ENCODE measurements around the gene SUSD5.
"Not testable (repeated sequence)": the region's sequence is repeated elsewhere in the genome, so short reads cannot be mapped to it uniquely, and the experiment has no call there.

SUSD5 gene

GRCh38 chr3:33115024-33115768, 103.4 kb downstream of the SUSD5 start:
- no peak for DNase-seq (ENCODE audit: low read depth in 4 of 4, low spot score in 1 of 4)

- no peak for DNase-seq (ENCODE audit: low read depth in 4 of 4, low spot score in 1 of 4)
Measured at GRCh38 chr3:33114622-33115023, 104.0 kb downstream of the SUSD5 start.

- DNase-seq (ENCODE audit: low read depth in 4 of 4, low spot score in 1 of 4): peak; percentile 71 to 82 (median 77)
Measured at GRCh38 chr3:33113772-33114621, 104.6 kb downstream of the SUSD5 start, which contains the start of gene CRTAP. Gene CRTAP, plus strand, starts transcription at chr3:33114014. Its CDS starts 64 bp downstream, at chr3:33114078.

- DNase-seq (ENCODE audit: low read depth in 4 of 4, low spot score in 1 of 4): no peak
Measured at GRCh38 chr3:33111581-33111980, 107.0 kb downstream of the SUSD5 start.

DNA sequence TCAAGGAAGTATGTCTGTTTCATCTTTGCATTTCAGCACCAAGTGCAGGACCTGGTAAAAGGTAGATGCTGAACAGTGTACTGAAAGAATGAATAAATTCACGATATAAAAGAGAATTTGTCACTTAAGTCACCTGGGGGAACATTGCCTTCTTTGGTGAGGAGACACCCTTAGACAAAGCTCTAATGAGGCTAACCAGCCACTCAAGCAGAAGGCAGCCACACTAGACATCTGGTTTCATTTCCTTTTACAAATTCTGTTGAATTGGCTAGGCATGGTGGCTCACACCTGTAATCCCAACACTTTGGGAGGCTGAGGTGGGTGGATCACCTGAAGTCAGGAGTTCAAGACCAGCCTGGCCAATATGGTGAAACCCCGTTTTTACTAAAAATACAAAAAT, 111.8 kb downstream of the SUSD5 start:
- DNase-seq (ENCODE audit: low read depth in 4 of 4, low spot score in 1 of 4): not testable (repeated sequence)

GRCh38 chr3:33105341-33105948, 113.2 kb downstream of the SUSD5 start:
- no peak for DNase-seq (ENCODE audit: low read depth in 4 of 4, low spot score in 1 of 4)

DNA sequence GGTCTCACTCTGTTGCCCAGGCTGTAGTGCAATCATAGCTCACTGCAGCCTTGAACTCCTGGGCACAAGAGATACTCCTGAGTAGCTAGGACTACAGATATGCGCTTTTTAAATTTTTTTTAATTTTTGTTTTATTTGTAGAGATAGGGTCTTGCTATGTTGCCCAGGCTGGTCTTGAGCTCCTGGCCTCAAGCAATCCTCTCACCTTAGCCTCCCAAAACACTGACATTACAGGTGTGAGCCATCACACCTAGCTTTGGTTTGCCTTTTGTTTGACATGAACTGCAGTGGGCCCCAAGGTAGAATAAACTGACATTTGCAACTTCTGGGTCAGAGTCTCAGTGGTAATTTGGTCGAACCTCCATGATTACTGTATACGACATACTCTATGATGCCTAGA, 113.8 kb downstream of the SUSD5 start:
- DNase-seq (ENCODE audit: low read depth in 4 of 4, low spot score in 1 of 4): no peak

DNA sequence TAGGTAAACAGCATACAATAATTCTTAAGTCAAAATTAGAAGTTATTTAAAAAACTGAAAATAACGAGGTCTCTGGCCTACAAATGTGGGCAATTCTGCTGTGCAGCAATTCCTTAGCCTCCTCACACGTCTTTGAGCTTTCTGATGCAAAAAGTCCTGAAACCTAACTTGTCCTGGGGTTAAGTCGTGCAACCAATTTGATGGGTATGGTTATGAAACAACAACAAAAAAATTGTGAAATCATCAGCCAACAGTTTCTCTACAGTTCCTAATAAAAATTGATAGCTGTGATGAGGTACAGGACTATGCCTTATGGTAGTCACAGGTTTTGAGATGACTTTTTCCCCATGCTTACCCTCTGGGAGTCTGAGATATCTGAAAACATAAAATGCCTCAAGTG, 115.1 kb downstream of the SUSD5 start:
- no peak for DNase-seq (ENCODE audit: low read depth in 4 of 4, low spot score in 1 of 4)

GRCh38 chr3:33103034-33103433, 115.6 kb downstream of the SUSD5 start:
- DNase-seq (ENCODE audit: low read depth in 4 of 4, low spot score in 1 of 4): no peak

DNA sequence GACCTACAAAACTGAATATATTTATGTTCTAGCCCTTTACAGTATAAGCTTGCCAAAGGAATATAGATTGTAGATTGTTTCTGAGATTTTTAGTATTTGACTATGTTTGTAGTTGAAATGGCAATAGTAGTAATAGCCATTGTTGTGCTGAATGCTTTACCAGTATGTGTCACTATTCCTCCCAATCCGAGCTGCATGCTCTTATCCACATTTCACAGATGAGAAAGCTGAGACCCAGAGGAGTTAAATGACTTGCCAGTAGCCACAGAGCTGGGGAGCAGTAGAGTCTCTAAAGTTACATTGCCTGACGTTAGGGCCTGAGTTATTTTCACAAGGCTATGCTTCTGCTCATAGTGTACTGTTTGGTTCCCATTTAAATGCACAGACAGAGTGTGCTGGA, 118.4 kb downstream of the SUSD5 start:
- DNase-seq (ENCODE audit: low read depth in 4 of 4, low spot score in 1 of 4): no peak
